GM10266 (cell line): Measurements from ENCODE around the gene ASAP3.
"Not testable (repeated sequence)": the region's sequence is repeated elsewhere in the genome, so short reads cannot be mapped to it uniquely, and the experiment has no call there.

Experiments
- DNase-seq: peaks from one replicate; pipeline ENCODE4 v3.0.0; 2012; ENCODE audit errors: extremely low spot score
- CTCF ChIP-seq: IDR thresholded peaks from 2 replicates; pipeline ENCODE4 v1.5.1; 2012; ENCODE audit warnings: mild to moderate bottlenecking, low read depth; ENCODE audit not compliant: control insufficient read depth, insufficient read depth; ENCODE audit errors: missing control alignments

Gene ASAP3

GRCh38 chr1:23385119-23385621 is 98.8 kb downstream of the ASAP3 start:
- no peak for TF ChIP-seq CTCF
- no peak for DNase-seq

- TF ChIP-seq CTCF: no peak
- DNase-seq: no peak
These were observed 99.5 kb downstream of the ASAP3 start for GRCh38 chr1:23384312-23385058.

GRCh38 chr1:23383577-23384311 is 100.2 kb downstream of the ASAP3 start:
- TF ChIP-seq CTCF: no peak
- no peak for DNase-seq

GRCh38 chr1:23381233-23381885 is 102.6 kb downstream of the ASAP3 start:
- TF ChIP-seq CTCF: no peak
- DNase-seq: no peak

- DNase-seq: no peak
- TF ChIP-seq CTCF: no peak
These were observed 103.3 kb downstream of the ASAP3 start for GRCh38 chr1:23380719-23381118.

GRCh38 chr1:23380236-23380635 is 103.7 kb downstream of the ASAP3 start:
- DNase-seq: not testable (repeated sequence)
